ENCODE results near the gene CELF2.

GRCh38 chr10:11096422-11096821 is 78.8 kb downstream of the CELF2 start:
- no peak for TF ChIP-seq POLR2A (IDR thresholded peaks at IDR 0.05)
- TF ChIP-seq, protein P1, sequence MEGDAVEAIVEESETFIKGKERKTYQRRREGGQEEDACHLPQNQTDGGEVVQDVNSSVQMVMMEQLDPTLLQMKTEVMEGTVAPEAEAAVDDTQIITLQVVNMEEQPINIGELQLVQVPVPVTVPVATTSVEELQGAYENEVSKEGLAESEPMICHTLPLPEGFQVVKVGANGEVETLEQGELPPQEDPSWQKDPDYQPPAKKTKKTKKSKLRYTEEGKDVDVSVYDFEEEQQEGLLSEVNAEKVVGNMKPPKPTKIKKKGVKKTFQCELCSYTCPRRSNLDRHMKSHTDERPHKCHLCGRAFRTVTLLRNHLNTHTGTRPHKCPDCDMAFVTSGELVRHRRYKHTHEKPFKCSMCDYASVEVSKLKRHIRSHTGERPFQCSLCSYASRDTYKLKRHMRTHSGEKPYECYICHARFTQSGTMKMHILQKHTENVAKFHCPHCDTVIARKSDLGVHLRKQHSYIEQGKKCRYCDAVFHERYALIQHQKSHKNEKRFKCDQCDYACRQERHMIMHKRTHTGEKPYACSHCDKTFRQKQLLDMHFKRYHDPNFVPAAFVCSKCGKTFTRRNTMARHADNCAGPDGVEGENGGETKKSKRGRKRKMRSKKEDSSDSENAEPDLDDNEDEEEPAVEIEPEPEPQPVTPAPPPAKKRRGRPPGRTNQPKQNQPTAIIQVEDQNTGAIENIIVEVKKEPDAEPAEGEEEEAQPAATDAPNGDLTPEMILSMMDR (IDR thresholded peaks at IDR 0.05) = no peak
